ENCODE data around the gene DMGDH.

DNA sequence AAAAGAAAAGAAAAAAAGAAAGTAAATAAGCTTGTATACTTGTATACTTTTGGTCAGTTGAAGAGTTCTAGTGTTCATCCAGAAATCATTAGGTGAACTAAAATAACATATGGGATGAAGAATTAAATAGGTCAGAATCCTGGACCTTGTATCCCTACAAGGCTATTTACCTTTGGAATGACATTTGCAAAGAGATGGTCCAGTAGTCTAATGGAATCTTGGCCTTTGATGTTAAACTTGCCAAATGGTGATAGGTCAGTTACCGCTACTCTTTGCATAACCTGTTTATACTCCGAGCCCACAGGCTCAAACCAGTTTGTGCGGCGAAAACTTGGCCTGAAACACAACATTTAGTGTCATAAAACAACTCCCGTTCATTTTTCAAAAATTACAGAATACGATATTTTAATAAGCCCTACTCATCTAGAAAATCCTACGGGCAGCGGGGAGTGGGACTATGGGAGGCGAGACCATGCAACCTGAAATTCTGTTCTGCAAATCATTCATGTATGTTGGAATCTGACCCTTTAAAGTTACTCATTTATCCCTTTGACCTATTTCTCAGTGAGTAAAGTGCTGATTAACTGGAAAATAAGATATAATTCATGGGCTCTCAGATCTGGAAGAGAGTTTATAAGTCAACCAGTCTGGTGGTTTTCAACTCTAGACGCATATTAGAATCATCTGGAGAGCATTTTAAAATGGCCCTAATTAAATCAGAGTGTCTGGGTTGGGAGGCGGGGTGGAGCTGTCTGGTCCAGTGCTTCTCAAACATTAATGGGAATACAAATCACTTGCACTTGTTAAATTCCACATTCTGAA, 38.6 kb downstream of the DMGDH start:
- TF ChIP-seq RAD21 (IDR thresholded peaks at IDR 0.05; ENCODE audit: low read length) (no peak), RFX5 (IDR thresholded peaks at IDR 0.05; ENCODE audit: low read depth, low read length) (no peak), POLR2A (IDR thresholded peaks at IDR 0.05; ENCODE audit: low read depth, low read length) (no peak), CEBPB (IDR thresholded peaks at IDR 0.05; ENCODE audit: low read depth, low read length) (no peak), MXI1 (IDR thresholded peaks at IDR 0.05; ENCODE audit: borderline replicate concordance, low read depth, low read length) (no peak), BHLHE40 (IDR thresholded peaks at IDR 0.05; ENCODE audit: low read depth, low read length) (no peak), MAFK (IDR thresholded peaks at IDR 0.05; ENCODE audit: low read depth, low read length) (no peak), SMC3 (IDR thresholded peaks at IDR 0.05; ENCODE audit: low read depth, low read length) (no peak), RCOR1 (IDR thresholded peaks at IDR 0.05; ENCODE audit: insufficient replicate concordance, low read length) (no peak), MAZ (IDR thresholded peaks at IDR 0.05; ENCODE audit: borderline replicate concordance, low read depth, low read length) (no peak)
- TF ChIP-seq, protein P1, sequence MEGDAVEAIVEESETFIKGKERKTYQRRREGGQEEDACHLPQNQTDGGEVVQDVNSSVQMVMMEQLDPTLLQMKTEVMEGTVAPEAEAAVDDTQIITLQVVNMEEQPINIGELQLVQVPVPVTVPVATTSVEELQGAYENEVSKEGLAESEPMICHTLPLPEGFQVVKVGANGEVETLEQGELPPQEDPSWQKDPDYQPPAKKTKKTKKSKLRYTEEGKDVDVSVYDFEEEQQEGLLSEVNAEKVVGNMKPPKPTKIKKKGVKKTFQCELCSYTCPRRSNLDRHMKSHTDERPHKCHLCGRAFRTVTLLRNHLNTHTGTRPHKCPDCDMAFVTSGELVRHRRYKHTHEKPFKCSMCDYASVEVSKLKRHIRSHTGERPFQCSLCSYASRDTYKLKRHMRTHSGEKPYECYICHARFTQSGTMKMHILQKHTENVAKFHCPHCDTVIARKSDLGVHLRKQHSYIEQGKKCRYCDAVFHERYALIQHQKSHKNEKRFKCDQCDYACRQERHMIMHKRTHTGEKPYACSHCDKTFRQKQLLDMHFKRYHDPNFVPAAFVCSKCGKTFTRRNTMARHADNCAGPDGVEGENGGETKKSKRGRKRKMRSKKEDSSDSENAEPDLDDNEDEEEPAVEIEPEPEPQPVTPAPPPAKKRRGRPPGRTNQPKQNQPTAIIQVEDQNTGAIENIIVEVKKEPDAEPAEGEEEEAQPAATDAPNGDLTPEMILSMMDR (conservative IDR thresholded peaks at IDR 0.05; ENCODE audit: low read depth, low read length): no peak
- TF ChIP-seq, protein P2, sequence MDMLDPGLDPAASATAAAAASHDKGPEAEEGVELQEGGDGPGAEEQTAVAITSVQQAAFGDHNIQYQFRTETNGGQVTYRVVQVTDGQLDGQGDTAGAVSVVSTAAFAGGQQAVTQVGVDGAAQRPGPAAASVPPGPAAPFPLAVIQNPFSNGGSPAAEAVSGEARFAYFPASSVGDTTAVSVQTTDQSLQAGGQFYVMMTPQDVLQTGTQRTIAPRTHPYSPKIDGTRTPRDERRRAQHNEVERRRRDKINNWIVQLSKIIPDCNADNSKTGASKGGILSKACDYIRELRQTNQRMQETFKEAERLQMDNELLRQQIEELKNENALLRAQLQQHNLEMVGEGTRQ (IDR thresholded peaks at IDR 0.05; ENCODE audit: low read depth, low read length): no peak
